ENCODE measurements around the gene PDIA5.
"Not testable (repeated sequence)": the region's sequence is repeated elsewhere in the genome, so short reads cannot be mapped to it uniquely, and the experiment has no call there.

Gene PDIA5

DNA sequence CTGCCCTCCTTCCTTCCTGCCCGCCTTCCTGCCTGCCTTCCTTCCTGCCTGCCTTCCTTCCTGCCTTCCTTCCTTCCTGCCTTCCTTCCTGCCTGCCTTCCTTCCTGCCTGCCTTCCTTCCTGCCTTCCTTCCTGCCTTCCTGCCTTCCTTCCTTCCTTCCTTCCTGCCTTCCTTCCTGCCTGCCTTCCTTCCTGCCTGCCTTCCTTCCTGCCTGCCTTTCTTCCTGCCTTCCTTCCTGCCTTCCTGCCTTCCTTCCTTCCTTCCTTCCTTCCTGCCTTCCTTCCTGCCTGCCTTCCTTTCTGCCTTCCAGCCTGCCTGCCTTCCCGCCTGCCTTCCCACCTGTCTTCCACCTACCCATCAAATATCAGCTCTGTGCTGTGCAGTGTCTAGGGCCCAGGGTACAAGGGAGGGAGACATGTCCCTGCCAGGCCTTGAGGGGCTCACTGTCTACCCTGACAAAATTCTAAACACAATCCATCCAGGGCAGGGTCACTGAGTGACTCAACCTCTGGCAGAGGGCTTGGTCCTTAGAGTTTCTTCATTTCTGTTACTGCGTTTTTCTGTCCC is 85.1 kb downstream of the PDIA5 start:
- DNase-seq: not testable (repeated sequence)

DNA sequence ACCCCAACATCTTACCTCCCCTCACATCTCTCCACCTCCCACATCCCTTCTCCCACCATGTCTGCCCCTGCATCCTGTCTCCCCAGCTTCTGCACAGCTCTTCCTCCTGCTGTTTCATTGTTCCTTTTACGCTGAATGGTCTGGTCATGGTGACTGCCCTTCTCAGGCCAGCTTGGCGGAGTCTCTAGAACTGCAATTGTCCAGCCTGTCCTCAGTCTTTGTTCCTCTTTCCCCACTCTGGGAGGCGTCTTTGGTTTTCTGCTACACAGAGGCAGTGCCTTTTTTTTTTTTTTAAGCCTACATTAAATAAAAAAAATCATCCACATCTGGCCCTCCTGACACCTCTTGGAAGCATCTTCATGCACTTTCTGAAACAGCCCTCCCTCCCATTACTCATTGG is 85.9 kb downstream of the PDIA5 start:
- no peak for DNase-seq

DNA sequence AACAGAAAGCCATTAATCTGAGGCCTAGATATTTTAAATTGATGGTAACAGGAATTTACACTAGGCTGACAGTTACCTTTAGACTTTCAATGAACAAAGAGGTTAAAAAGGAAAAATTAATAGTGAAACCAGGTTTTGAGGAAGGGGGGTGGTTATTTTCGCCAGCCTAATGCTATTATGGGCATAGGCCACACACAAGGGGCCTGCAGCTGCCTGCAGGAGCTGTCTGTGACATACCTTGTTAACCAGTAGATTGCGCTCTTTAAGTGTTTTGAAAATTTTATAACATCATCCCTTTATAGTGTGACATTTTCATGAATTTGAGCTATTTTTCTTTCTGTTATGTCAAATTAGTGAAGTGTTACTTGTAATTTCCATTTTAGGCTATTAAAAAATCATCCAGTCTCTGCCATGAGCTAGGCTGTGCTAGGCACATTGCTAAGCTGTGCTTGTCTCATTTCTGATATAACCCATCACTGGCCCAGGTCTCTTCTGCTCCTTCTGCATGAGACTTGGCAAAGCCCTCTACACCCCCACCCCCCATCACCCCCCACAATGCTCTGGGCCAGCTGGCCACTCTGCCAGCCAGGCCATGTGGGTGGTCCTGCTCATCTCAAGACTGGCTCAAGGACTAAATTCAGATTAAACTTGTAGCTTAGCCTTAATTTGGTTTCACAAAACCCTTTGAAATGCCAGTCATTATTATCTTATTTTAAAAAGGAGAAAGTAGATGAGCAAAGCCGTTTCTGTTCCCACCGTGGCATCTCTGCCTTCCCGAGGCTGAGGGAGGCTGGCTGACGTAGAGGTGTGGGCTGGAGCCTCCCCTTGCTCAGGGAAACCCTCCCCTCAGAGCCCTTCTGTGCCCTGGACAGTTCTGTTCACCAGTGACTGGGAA is 86.5 kb downstream of the PDIA5 start:
- DNase-seq: no peak

DNA sequence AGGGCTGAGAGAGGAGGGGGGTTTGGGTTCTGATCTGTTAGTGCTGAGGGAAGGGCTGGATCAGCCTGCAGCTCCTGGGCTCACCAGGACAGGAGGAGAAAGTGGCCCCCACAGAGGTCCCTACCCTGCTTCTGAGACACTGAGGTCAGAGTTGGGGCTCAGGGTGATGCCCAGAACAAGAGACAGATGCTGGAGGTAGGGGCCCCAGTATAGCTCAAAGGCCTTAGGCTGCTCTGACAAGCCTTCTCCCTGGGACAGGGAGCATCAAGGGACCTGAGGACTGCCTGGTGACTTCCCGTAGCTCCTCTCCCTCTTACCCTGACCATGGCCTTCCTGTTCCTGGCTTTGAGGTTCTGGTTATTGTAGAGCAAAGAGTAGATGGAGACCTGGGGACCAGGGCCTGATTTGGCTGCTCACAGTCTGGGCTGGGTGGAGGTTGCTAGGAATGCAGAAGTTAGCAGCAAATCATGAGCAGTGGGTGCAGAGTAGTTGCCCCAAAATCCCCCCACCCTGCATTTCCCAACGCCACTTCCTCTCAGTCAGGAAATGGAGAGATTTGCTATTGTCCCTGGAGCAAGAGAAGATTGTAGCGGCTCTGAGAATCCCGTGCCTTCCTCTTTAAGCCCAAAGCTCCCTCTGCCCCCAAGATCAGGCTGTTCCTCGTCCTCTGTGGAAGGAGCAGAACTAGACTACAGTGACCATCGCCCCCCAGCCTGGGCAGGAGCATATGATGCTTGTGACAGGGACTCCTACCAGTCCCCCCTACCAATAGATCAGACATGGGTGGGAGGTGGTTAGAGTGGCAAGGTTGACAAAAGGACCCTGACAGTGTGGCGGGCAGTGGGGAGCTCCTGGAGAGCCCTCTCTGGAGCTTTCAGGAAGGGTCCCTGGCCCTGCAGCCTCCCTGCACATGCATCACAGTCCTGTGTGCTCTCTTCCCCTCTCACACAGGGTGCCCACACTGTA is 87.5 kb downstream of the PDIA5 start:
- no peak for DNase-seq

DNA sequence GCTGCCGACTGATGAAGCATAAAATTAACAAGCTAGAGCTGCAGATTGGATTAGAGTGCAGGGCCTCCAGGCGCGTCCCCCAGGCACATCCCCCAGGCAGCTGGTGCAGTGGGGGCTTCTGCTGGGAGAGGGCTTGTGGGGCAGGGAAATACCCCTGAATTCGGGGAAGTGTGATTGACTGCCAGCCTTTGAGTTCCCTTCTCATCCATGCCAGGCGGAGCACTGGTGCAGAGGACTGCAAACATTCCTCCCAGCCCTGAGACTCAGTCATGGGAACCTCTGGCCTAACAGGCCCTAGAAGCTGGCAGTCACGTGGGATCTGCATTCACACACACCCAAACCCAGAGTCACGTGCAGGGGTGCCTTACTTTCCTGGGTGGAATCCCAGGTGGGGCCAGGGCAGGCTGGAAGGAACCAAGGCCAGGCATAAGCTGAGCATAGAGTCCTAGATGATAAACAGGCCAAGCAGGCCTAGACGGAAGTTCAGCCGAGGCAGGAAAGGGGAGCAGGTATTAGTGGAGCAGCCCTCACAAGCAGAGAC is 88.7 kb downstream of the PDIA5 start:
- no peak for DNase-seq

DNA sequence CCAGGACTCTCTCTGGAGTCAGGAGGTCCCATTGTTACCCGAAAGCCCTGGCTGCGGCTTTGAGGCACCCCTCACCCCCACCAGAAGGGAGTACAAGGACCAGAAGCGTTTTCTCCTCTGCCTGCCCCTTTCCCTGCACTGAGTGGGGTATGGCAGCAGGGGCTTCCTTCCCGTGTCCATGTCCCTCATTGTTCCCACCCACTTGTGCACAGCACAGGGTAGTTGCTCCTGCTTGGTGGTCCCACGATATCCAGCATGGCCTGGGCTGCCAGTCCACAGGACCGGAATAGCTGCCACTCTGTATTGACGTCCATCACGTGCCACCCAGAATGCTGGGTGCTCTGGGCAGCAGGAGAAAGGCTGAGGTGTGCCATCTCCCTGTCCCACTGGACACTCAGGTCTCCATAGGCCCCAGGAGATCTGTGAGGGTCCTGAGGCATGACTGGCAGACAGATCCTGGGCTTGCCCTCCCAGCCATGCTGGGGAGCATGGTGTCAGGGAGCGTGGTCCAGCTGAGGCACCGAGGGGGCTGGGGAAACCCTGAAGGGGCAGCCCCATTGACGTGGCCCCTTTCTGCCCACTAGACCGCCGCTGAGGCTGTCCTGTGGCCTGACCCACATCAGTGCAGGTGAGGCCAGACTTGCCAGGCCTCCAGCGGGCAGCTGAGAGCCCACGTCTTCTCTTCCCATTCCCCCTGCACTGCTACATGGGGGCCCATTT is 89.6 kb downstream of the PDIA5 start:
- no peak for DNase-seq

DNA sequence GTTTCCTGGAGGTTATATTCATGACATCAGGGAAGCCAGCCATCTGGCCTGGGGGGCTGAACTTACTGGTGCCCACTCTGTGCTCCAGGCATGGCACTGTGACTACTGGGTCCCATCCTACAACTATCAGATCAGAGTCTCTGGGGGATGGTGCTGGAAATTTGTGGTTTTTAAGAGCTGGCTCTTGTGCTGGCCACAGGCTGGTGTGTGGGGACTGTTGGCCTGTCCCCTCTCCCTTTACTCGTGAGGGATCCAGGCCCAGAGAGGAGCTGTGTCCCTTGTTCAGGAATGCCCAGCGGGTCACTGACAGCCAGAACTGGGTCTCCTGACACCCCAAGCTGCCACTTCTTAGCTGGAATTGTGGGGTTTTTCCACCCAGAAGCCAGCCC is 90.4 kb downstream of the PDIA5 start:
- DNase-seq: no peak

DNA sequence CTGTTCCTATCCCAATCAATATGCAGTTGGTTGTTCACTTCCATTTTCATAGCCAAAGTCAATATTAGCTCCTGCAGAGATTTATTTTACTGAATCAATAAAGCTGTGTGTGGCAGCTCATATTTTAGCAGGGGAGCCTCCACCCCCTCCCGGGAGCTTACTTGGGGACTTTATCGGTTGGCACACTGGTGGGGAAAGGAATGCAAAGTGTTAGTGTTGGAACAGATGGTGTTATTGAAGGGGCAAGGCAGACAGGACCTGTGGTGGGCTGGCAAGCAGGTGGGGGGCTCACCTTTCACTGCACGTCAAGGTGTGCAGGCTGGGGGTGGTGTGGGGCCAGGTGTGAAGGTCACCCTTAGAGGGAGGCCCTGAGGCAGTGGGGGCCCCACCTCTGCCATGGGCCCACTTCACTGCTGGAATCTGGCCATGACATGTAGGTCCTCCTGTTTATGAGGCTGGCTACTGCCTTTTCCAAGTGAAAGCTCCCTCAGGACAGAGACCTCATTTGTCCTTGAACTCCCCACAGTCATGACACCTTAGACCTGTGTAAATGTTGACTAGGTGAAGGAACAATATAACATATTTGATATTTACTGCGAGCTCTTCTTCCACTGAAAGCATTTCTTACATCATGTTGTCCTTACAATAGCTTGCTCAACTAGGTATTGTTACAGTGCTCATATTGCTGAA is 90.9 kb downstream of the PDIA5 start:
- no peak for DNase-seq

DNA sequence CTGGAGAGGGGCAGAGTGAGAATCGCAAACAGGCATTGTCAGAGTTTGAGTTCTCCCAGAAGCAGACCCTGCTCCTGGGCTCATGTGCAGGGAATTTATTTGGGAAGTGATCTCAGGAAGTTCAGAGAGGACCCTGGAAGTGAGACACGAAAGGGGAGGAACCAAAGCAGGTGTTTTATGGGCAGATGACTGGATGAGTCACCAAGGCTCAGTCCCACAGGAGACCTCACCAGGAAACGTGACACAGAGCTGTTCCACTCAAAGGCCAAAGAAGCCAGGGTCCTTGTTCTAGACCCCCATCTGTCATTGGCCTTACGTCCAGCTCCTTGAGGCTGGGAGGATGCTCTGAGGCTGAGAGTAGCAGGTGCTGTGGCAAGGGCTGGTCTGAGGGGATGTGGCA is 91.5 kb downstream of the PDIA5 start:
- no peak for DNase-seq

DNA sequence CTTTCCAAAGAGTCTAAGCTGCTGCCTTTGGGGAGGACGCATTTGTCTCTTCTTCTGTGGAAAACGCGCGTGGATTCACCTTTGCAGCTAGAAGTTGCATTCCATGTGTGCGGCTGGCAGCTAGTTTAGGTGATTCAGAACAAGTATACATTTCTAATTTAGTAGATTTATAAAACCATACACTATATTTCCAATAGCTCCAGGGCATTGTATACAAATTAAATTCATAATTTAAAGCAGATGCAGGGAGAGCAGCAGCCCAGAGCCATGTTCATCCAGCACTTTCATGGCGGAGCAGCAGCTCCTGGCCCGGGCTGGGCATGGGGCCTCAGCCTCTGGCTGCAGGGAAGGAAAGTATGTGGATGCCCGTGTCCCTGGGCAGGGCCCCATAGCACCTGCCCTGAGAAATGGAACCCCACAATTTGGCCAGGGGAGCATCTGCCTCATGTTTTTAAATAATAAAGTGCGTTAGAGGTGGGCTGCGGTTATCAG is 92.1 kb downstream of the PDIA5 start:
- no peak for DNase-seq

DNA sequence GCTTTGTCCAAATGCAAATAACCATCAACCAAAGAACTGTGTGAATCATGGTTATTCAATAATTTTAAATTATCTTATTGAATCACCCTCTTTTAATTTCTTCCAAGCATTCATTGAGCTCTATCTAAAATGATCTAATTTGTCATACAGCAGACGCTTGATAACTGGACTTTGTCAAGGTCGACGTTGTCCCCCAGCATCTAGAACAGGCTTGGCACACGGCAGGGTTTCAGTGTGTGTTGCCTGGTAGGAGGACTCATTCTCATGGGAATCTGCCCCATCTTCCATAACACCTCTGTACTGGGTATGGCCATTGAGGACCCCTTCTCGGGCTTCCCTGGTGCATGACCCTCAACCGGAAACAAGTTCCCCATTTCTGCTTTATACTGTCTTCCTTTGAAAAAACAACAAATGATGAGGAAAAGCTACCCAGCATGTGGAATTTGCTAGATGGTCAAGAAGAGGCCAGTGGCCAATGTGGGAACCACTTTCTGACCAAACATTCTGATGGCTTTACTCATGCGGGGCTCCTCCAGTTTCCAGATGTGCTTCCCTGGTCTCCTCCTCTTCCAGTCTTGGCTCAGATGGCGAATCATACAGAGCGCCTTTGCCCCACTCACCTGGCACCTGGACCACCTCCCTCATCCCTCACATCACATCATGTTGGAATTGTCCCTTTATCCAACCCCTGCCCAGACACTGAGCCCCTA is 93.3 kb downstream of the PDIA5 start:
- DNase-seq: no peak

DNA sequence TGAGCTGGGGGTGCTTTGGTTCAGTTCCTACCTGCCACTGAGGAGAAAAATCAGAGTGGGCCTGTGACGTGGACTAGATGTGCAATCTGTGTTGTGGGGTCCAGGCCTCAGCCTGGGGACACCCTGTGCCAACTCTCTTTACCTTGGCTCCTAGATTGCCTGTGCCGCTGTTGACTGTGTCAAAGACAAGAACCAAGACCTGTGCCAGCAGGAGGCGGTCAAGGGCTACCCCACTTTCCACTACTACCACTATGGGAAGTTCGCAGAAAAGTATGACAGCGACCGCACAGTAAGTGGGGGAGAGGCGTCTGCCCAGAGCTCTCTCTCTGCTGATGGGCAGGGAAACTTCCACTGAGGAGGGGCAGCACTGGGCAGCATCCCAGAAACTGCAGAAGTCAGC is 94.3 kb downstream of the PDIA5 start:
- no peak for DNase-seq

DNA sequence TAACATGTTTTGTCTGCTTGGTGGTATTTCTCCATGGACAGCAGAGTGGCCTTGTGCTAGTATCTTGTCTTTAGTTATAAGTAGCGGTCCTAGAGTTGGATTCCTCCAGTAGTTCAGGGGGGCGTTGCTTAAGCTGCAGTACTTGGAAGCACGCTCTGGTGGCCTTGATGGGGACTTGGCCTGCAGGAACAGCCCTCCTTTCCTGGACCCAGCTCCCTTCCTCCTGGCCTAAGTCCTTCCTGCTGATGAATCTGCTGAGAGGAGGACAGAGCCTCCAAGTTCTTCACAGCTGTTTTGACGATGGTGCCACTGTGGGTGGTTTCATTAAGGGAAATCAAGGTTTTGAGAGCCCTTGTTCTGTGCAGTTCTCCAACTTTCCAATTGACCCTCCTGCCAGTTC is 96.3 kb downstream of the PDIA5 start:
- no peak for DNase-seq

DNA sequence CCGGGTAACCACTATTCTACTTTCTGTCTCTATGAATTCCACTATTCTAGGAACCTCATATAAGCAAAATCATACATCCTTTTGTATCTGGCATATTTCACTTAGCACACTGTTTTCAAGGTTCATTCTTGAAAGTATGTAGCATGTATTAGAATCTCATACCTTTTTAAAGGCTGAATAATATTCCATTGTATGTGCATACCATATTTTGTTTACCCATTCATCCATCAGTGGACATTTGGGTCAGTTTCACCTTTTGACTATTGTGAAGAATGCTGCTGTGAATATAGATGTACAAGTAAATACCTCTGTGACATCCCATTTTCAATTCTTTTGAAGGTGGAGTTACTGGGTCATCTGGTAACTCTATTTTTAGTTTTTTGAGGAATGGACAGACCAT is 98.3 kb downstream of the PDIA5 start:
- DNase-seq: no peak

DNA sequence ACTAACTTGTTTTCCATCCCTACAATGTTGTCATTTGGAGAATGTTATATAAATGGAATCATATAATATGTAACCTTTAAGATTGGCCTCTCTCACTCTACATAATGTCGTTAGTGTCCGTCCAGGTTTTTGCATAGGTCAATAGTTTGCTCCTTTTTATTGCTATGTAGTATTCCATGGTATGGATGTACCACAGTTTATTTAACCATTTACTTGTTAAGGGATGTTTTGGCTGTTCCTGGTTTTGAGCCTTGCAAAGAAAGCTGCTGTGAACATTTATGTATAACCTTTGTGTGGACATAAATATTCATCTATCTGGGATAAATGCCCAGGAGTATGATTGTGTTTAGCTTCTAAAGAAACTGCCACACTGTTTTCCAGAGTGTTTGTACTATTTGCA is 100.9 kb downstream of the PDIA5 start:
- no peak for DNase-seq

DNA sequence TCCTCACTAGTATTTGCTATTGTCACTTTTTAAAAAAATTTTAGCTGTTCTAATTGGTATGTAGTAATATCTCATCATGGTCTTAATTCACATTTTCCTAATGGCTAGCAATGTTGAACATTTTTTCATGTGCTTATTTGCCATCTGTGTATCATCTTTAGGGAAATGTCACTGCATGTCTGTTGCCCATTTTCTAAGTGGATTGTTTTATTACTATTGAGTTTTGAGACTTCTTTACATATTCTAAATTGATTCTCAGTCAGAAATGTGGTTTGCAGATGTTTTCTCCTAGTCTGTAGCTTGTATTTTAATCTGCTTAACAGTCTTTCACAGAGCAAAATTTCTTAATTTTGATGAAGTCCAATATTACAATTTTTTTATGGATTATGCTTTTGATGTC is 101.3 kb downstream of the PDIA5 start:
- DNase-seq: no peak

DNA sequence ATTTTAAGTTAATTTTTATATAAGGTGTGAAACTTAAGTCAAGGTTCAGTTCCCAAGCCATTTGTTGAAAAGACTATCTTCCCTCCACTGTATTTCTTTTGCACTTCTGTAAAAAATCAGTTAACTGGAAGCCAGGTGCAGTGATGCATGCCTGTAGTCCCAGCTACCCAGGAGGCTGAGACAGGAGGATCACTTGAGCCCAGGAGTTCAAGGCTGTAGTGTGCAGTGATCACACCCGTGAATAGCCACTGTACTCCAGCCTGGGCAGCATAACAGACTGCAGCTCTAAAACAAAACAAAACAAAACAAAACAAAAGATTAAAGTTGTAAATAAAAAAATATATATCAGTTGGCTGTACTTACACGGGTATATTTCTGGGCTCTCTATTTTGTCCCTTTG is 101.8 kb downstream of the PDIA5 start:
- DNase-seq: no peak

DNA sequence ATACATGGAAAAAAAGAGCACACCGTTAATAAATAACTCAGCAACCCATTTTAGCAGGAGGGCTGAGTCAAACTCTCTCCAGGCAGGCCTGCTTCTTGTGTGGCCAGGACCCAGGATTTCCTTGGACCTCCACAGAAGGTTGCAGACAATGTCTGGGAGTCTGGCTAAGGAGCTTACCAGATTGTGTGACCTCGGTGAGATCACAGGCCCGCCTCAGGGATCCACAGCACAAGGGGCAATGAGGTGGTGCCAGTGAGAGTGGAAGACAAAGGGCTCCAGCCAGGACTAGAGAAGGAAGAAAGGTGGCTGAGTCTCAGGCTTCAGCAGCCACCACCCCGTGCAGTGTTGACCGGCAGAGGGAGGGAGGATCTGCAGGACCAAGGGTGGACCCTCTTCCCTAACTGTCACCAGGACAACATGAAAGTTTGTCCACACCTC is 102.7 kb downstream of the PDIA5 start:
- DNase-seq: no peak

DNA sequence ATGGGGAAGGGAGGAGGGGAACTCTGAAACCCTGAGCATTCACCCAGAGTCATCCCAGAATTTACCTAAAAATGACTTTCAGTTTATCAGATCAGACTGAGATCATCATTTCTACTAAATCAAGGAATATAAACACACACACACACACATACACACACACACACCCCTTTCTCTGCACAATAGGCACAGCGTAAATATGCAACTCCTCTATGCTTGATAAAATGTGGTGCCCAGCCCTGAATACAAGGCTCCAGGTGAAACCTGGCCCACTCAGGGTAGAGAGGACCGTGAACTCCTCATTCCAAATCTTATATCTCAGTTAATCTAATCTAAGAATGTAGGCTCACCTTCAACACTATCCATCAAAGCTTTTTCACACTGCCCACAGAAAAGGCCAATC is 103.1 kb downstream of the PDIA5 start:
- no peak for DNase-seq

DNA sequence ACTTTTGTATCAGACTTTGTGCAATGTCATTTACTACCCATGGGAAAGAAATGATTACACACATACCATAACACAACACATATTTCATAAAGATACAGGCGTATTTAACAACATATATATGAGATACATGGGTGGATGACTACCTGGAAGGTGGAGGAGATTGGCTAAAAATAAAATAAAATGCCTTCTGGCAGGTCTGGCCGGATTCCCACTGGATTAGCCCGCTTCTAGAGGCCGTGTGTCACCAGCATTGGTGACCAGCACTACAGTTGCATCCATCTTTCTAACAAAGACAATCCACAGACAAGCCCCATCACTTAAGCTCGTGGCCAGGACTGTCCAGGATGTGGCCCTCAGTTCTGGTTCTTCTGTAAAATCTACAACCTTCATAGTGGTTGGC is 114.0 kb downstream of the PDIA5 start:
- DNase-seq: no peak

DNA sequence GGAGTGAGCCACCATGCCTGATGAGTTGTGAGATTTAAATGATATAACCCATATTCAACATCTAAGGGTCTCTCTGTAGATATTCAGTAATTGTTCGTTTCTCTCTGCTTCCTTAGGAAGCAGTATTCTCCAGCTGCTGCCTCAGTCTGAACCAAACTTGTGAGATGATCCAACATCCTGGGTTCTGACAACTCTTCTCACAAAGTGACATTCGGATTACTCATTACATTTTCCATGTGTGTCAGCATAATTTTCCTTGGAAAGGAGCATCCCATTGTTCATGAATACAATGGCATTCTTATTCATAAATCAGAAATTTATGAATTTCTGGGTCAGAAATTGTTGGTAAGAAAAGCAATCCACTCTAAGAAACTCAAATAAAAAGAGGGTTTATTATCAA is 119.9 kb downstream of the PDIA5 start:
- DNase-seq: no peak
